ENCODE results near the gene SLC1A4.

The SLC1A4 gene

GRCh38 chr2:64989982-64990614, 899 bp downstream of the SLC1A4 start:
- DNase-seq (ENCODE audit: low spot score): no peak
- CTCF ChIA-PET: interaction anchor here (0.7 to 1.5 kb wide), 3 partner anchors 42 to 72 kb away, joined by 3 to 4 read pairs (median 3); no protein-coding TSS in a partner anchor
- POLR2A ChIA-PET (ENCODE audit: low non-redundant PET): no interaction called here
- peak overlapping the region; percentile 94 for H3K27ac ChIP-seq
- TF ChIP-seq CTCF (conservative IDR thresholded peaks at IDR 0.05; ENCODE audit: low read depth): no peak

GRCh38 chr2:64990876-64991275, 1.7 kb downstream of the SLC1A4 start:
- TF ChIP-seq CTCF (conservative IDR thresholded peaks at IDR 0.05; ENCODE audit: low read depth): no peak
- POLR2A ChIA-PET (ENCODE audit: low non-redundant PET): interaction anchor here (0.6 kb wide), 1 partner anchor 67 kb away, joined by 3 read pairs; no protein-coding TSS in a partner anchor
- no peak overlapping the region for H3K27ac ChIP-seq
- DNase-seq (ENCODE audit: low spot score): no peak
- CTCF ChIA-PET: interaction anchor here (0.7 kb wide), 1 partner anchor 206 kb away, joined by 4 read pairs; no protein-coding TSS in a partner anchor

- ChIA-PET CTCF (interaction anchor here (0.5 to 1.1 kb wide), 3 partner anchors 63 to 875 kb away, joined by 3 to 9 read pairs (median 4); no protein-coding TSS in a partner anchor), POLR2A (ENCODE audit: low non-redundant PET) (no interaction called here)
- DNase-seq (ENCODE audit: low spot score): no peak
- no peak overlapping the region for H3K27ac ChIP-seq
- TF ChIP-seq CTCF (conservative IDR thresholded peaks at IDR 0.05; ENCODE audit: low read depth): no peak
Measured at GRCh38 chr2:64992218-64992617, 3.0 kb downstream of the SLC1A4 start.

- ChIA-PET POLR2A (ENCODE audit: low non-redundant PET) (no interaction called here), CTCF (interaction anchor here (0.5 to 1.1 kb wide), 2 partner anchors 63 to 876 kb away, joined by 3 to 4 read pairs; no protein-coding TSS in a partner anchor)
- TF ChIP-seq CTCF (conservative IDR thresholded peaks at IDR 0.05; ENCODE audit: low read depth): no peak
- DNase-seq (ENCODE audit: low spot score): no peak
- no peak overlapping the region for H3K27ac ChIP-seq
Measured at GRCh38 chr2:64992990-64993389, 3.8 kb downstream of the SLC1A4 start.

- no peak overlapping the region for H3K27ac ChIP-seq
- CTCF ChIA-PET: interaction anchor here (0.6 kb wide), 1 partner anchor 20 kb away, joined by 3 read pairs; no protein-coding TSS in a partner anchor
- no peak for DNase-seq (ENCODE audit: low spot score)
- no peak for TF ChIP-seq CTCF (conservative IDR thresholded peaks at IDR 0.05; ENCODE audit: low read depth)
- POLR2A ChIA-PET (ENCODE audit: low non-redundant PET): no interaction called here
Measured at GRCh38 chr2:64995041-64995440, 5.8 kb downstream of the SLC1A4 start.

- no peak for DNase-seq (ENCODE audit: low spot score)
- no peak overlapping the region for H3K27ac ChIP-seq
- ChIA-PET CTCF (interaction anchor here (0.7 kb wide), 1 partner anchor 294 kb away, joined by 3 read pairs; no protein-coding TSS in a partner anchor), POLR2A (ENCODE audit: low non-redundant PET) (no interaction called here)
- no peak for TF ChIP-seq CTCF (conservative IDR thresholded peaks at IDR 0.05; ENCODE audit: low read depth)
Measured at GRCh38 chr2:64996871-64997307, 7.7 kb downstream of the SLC1A4 start.

Data from RWPE1 (cell line).